HepG2 (cell line): ENCODE data around the gene VARS1. TPM values are rescaled to one million over a fixed set of nuclear protein-coding genes. Genes with fewer than 3 reads are reported as not detected.

Experiments
- ARID2 ChIP-seq: sonication (generic); formaldehyde crosslinking; IDR thresholded peaks from 2 replicates; pipeline ENCODE4 v1.8.1; 2022; ENCODE audit warnings: mild to moderate bottlenecking, missing genetic modification reagents, borderline replicate concordance
- FOSL1 ChIP-seq: sonication (generic); formaldehyde crosslinking; IDR thresholded peaks from 2 replicates; pipeline ENCODE4 v1.9.0; 2021; ENCODE audit warnings: missing genetic modification reagents, borderline replicate concordance
- HCFC1 ChIP-seq: fragments of 150-350 bp; IDR thresholded peaks from 2 replicates; pipeline ENCODE4 v1.6.1; 2014; ENCODE audit warnings: low read depth, low read length
- SCMH1 ChIP-seq: sonication (generic); formaldehyde crosslinking; IDR thresholded peaks from 2 replicates; pipeline ENCODE4 v1.9.0; 2021; ENCODE audit warnings: missing genetic modification reagents, mild to moderate bottlenecking, borderline replicate concordance
- SMAD3 ChIP-seq: sonication (generic); formaldehyde crosslinking; IDR thresholded peaks from 2 replicates; pipeline ENCODE4 v1.4.0; 2020; ENCODE audit warnings: missing genetic modification reagents
- SMARCE1 ChIP-seq: fragments of 450-650 bp; IDR thresholded peaks from 2 replicates; pipeline ENCODE4 v1.6.1; 2017; ENCODE audit warnings: borderline replicate concordance
- ZBTB40 ChIP-seq, 2 experiments: fragments of 450-650 bp in 1 of 2; sonication (generic) in 1 of 2; formaldehyde crosslinking in 1 of 2; IDR thresholded peaks; 2 replicates each; pipeline versions ENCODE4 v1.6.1 to v1.8.0; 2016 to 2022; ENCODE audit warnings: antibody characterized with exemption in 1 of 2, mild to moderate bottlenecking in 1 of 2, missing genetic modification reagents in 1 of 2
- ZNF256 ChIP-seq: sonication (generic); formaldehyde crosslinking; conservative IDR thresholded peaks from 2 replicates; pipeline ENCODE4 v1.4.0; 2020; ENCODE audit warnings: missing genetic modification reagents
- ZNF558 ChIP-seq: sonication (generic); formaldehyde crosslinking; IDR thresholded peaks from 2 replicates; pipeline ENCODE4 v1.9.0; 2022; ENCODE audit warnings: mild to moderate bottlenecking, missing genetic modification reagents, borderline replicate concordance
- ZNF616 ChIP-seq: sonication (generic); formaldehyde crosslinking; IDR thresholded peaks from 2 replicates; pipeline ENCODE4 v1.5.0; 2020; ENCODE audit warnings: low read depth, mild to moderate bottlenecking, missing genetic modification reagents
- polyA plus RNA-seq, 8 experiments: library from polyadenylated mRNA; depleted of rRNA in 3 of 8; stranded (reverse) in 7 of 8; unstranded in 1 of 8; fragments of >200 nt; fragmentation: Illumina TruSeq in 4 of 8; extraction: Trizol in 4 of 8; gene quantifications; 2 replicates each; pipeline versions ENCODE4 v1.2.1 to v1.2.3, GENCODE V29; 2011 to 2016; ENCODE audit warnings: low read depth in 4 of 8, missing spikeins in 1 of 8, mixed read lengths in 1 of 8; ENCODE audit not compliant: insufficient read depth in 1 of 8
- total RNA-seq, 5 experiments: library from RNA; depleted of rRNA; stranded (reverse); fragments of >200 nt; fragmentation: Illumina TruSeq; extraction: Trizol; gene quantifications; 2 replicates each; pipeline ENCODE4 v1.2.3, GENCODE V29; 2016; ENCODE audit warnings: low read depth in 1 of 5
- TF ChIP-seq, protein P1 (sequence below): sonication (generic); formaldehyde crosslinking; IDR thresholded peaks from 2 replicates; pipeline ENCODE4 v1.9.0; 2021; ENCODE audit warnings: mild to moderate bottlenecking, missing genetic modification reagents
- TF ChIP-seq, protein P2 (sequence below): IDR thresholded peaks from 2 replicates; pipeline ENCODE4 v1.6.1; 2012; ENCODE audit warnings: inconsistent platforms

The VARS1 gene
- total and polyA plus RNA-seq, 2 of the 13 experiments (the other 11 are each of a cell fraction or from before 2014, with no cell fraction given): 14.7 to 56.1 TPM

DNA sequence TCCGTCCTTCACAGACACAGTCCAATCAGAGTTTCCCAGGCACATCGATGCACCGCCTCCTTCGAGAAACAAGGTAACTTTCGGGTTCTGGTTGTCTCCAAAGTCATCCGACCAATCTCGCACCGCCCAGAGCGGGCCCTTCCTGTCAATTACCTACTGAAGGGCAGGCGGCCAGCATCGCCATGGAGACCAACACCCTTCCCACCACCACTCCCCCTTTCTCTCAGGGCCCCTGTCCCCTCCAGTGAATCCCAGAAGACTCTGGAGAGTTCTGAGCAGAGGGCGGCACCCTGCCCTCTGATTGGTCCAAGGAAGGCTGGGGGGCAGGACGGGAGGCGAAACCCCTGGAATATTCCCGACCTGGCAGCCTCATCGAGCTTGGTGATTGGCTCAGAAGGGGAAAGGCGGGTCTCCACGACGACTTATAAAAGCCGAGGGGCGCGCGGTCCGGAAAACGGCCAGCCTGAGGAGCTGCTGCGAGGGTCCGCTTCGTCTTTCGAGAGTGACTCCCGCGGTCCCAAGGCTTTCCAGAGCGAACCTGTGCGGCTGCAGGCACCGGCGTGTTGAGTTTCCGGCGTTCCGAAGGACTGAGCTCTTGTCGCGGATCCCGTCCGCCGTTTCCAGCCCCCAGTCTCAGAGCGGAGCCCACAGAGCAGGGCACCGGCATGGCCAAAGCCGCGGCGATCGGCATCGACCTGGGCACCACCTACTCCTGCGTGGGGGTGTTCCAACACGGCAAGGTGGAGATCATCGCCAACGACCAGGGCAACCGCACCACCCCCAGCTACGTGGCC, 31.9 kb upstream of the VARS1 start, which contains the start of gene HSPA1B (continued):
- TF ChIP-seq, protein P1, sequence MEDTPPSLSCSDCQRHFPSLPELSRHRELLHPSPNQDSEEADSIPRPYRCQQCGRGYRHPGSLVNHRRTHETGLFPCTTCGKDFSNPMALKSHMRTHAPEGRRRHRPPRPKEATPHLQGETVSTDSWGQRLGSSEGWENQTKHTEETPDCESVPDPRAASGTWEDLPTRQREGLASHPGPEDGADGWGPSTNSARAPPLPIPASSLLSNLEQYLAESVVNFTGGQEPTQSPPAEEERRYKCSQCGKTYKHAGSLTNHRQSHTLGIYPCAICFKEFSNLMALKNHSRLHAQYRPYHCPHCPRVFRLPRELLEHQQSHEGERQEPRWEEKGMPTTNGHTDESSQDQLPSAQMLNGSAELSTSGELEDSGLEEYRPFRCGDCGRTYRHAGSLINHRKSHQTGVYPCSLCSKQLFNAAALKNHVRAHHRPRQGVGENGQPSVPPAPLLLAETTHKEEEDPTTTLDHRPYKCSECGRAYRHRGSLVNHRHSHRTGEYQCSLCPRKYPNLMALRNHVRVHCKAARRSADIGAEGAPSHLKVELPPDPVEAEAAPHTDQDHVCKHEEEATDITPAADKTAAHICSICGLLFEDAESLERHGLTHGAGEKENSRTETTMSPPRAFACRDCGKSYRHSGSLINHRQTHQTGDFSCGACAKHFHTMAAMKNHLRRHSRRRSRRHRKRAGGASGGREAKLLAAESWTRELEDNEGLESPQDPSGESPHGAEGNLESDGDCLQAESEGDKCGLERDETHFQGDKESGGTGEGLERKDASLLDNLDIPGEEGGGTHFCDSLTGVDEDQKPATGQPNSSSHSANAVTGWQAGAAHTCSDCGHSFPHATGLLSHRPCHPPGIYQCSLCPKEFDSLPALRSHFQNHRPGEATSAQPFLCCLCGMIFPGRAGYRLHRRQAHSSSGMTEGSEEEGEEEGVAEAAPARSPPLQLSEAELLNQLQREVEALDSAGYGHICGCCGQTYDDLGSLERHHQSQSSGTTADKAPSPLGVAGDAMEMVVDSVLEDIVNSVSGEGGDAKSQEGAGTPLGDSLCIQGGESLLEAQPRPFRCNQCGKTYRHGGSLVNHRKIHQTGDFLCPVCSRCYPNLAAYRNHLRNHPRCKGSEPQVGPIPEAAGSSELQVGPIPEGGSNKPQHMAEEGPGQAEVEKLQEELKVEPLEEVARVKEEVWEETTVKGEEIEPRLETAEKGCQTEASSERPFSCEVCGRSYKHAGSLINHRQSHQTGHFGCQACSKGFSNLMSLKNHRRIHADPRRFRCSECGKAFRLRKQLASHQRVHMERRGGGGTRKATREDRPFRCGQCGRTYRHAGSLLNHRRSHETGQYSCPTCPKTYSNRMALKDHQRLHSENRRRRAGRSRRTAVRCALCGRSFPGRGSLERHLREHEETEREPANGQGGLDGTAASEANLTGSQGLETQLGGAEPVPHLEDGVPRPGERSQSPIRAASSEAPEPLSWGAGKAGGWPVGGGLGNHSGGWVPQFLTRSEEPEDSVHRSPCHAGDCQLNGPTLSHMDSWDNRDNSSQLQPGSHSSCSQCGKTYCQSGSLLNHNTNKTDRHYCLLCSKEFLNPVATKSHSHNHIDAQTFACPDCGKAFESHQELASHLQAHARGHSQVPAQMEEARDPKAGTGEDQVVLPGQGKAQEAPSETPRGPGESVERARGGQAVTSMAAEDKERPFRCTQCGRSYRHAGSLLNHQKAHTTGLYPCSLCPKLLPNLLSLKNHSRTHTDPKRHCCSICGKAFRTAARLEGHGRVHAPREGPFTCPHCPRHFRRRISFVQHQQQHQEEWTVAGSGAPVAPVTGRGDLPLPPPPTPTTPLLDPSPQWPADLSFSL (CRISPR knock-in tag): no peak; the same call in 1 of the 2 replicates
- TF ChIP-seq HCFC1 (0 out of 2 replicates have a peak, but pooled peaks have one; percentile 36), ARID2 (CRISPR knock-in tag) (no peak), ZBTB40 (IDR thresholded peaks at IDR 0.05) (no peak), ZBTB40 (CRISPR knock-in tag; IDR thresholded peaks at IDR 0.05) (peak; percentile 89), SCMH1 (CRISPR knock-in tag) (no peak), ZNF616 (CRISPR knock-in tag) (peak; percentile 69; the same call in 1 of the 2 replicates), FOSL1 (CRISPR knock-in tag) (0 out of 2 replicates have a peak, but pooled peaks have one; percentile 13), SMAD3 (CRISPR knock-in tag) (peak; percentile 69), ZNF256 (CRISPR knock-in tag) (peak; percentile 87), ZNF558 (no peak; the same call in 1 of the 2 replicates), SMARCE1 (no peak)
- TF ChIP-seq, protein P2, sequence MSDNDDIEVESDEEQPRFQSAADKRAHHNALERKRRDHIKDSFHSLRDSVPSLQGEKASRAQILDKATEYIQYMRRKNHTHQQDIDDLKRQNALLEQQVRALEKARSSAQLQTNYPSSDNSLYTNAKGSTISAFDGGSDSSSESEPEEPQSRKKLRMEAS: peak; percentile 62; the same call in 1 of the 2 replicates
